OCI-LY7 (cell line): ENCODE results near the gene ANKS1B. TPM values are rescaled to one million over a fixed set of nuclear protein-coding genes. Genes with fewer than 3 reads are reported as not detected.

Experiments
- BruUV-seq: library from RNA; stranded (reverse); fragments of 400-500 nt; replicated peaks from 2 replicates; lab custom pipeline; 2021; lab: Mats Ljungman, UMichigan
- CTCF ChIA-PET: fragments of 300-600 bp; sonication (Branson Sonifier 250); formaldehyde crosslinking; loops from one replicate; lab custom pipeline; 2022; ENCODE audit warnings: antibody characterized with exemption; ENCODE audit not compliant: unreplicated experiment; lab: Charles Lee
- POLR2A ChIA-PET: fragments of 300-600 bp; sonication (Branson Sonifier 250); formaldehyde crosslinking; loops from one replicate; lab custom pipeline; 2022; ENCODE audit warnings: antibody characterized with exemption; lab: Charles Lee
- DNase-seq: peaks from one replicate; pipeline ENCODE4 v3.0.0-alpha.2; 2015; ENCODE audit warnings: low spot score
- H2AFZ ChIP-seq: fragments of 200-600 bp; sonication (generic), shearing (Covaris generic); 2 replicates; pipeline ENCODE4 v1.6.1; 2014; ENCODE audit warnings: mild to moderate bottlenecking, antibody characterized with exemption, low read length, moderate library complexity
- H3K27ac ChIP-seq: fragments of 200-600 bp; sonication (generic); 2 replicates; pipeline ENCODE4 v1.5.1; 2014; ENCODE audit warnings: mixed run types, low read depth, mild to moderate bottlenecking, moderate library complexity, low read length, inconsistent platforms; ENCODE audit not compliant: poor library complexity, severe bottlenecking
- H3K36me3 ChIP-seq: fragments of 200-600 bp; sonication (generic); 2 replicates; pipeline ENCODE4 v1.6.1; 2014; ENCODE audit warnings: mild to moderate bottlenecking, antibody characterized with exemption, low read length, moderate library complexity, mixed read lengths; ENCODE audit not compliant: insufficient read depth
- H3K4me1 ChIP-seq: fragments of 200-600 bp; sonication (generic); 2 replicates; pipeline ENCODE4 v1.5.1; 2014; ENCODE audit warnings: mild to moderate bottlenecking, low read length; ENCODE audit not compliant: insufficient read depth, poor library complexity, severe bottlenecking
- H3K4me2 ChIP-seq: fragments of 200-600 bp; sonication (generic); 2 replicates; pipeline ENCODE4 v1.6.1; 2014; ENCODE audit warnings: mild to moderate bottlenecking, low read length
- H3K4me3 ChIP-seq: fragments of 200-600 bp; sonication (generic); 2 replicates; pipeline ENCODE4 v1.5.1; 2014; ENCODE audit warnings: mild to moderate bottlenecking, low read depth, low read length; ENCODE audit not compliant: poor library complexity, severe bottlenecking
- H3K79me2 ChIP-seq: fragments of 200-600 bp; sonication (generic); 2 replicates; pipeline ENCODE4 v1.6.1; 2016; ENCODE audit warnings: low read depth, mild to moderate bottlenecking, low read length, moderate library complexity, mixed read lengths; ENCODE audit not compliant: insufficient read depth
- H3K9me2 ChIP-seq: fragments of 200-600 bp; sonication (generic); 2 replicates; pipeline ENCODE4 v1.6.1; 2016; ENCODE audit warnings: mild to moderate bottlenecking, low read length, mixed read lengths; ENCODE audit not compliant: insufficient read depth
- H3K9me3 ChIP-seq: fragments of 200-600 bp; sonication (generic); 2 replicates; pipeline ENCODE4 v1.6.1; 2014; ENCODE audit warnings: mild to moderate bottlenecking, mixed run types, low read length, mixed read lengths
- H4K20me1 ChIP-seq: fragments of 200-600 bp; sonication (generic); 2 replicates; pipeline ENCODE4 v1.6.1; 2014; ENCODE audit warnings: mild to moderate bottlenecking, antibody characterized with exemption, low read length, moderate library complexity, mixed read lengths; ENCODE audit not compliant: insufficient read depth
- EZH2phosphoT487 ChIP-seq: fragments of 200-600 bp; sonication (generic); IDR thresholded peaks from 2 replicates; pipeline ENCODE4 v1.6.1; 2018; ENCODE audit warnings: low read depth, borderline replicate concordance, mild to moderate bottlenecking, mixed run types, antibody characterized with exemption, low read length, moderate library complexity, mixed read lengths
- intact Hi-C: fragments of 100-400 bp; cut with micrococcal nuclease; formaldehyde crosslinking; loops from one replicate; pipeline ENCODE4 v1.10.0; 2022; ENCODE audit not compliant: unreplicated experiment
- total RNA-seq, 2 experiments: library from RNA; depleted of rRNA in 1 of 2; stranded (reverse); fragments of >200 nt in 1 of 2; shearing (Covaris generic) in 1 of 2; gene quantifications; 2 replicates each; pipeline ENCODE4 v1.2.3, GENCODE V29; 2014 to 2022
- TF ChIP-seq, protein P1 (sequence below): fragments of 200-600 bp; sonication (generic); conservative IDR thresholded peaks from 2 replicates; pipeline ENCODE4 v1.5.1; 2014; ENCODE audit warnings: mild to moderate bottlenecking, antibody characterized with exemption, low read length, moderate library complexity, mixed read lengths

The ANKS1B gene
- total RNA-seq, 2 experiments from 2014 or later, result 2.9 to 6.0 TPM

- H3K4me3 ChIP-seq, result no peak overlapping the region
- no peaks in the 10 kb centered on the region for H3K4me1 ChIP-seq
- no peak for DNase-seq
- H3K9me2 ChIP-seq, result no peaks in the 10 kb centered on the region
- CTCF ChIA-PET, result no interaction called here
- no peaks in the 10 kb centered on the region for H3K79me2 ChIP-seq
- intact Hi-C loops, result no loop called here
- no peaks in the 10 kb centered on the region for H4K20me1 ChIP-seq
- no peak overlapping the region for H3K27ac ChIP-seq
- H2AFZ ChIP-seq, result no peak overlapping the region
- H3K36me3 ChIP-seq, result no peaks in the 10 kb centered on the region
- no TSS peak for BruUV-seq
- H3K4me2 ChIP-seq, result no peak overlapping the region
- no peaks in the 10 kb centered on the region for H3K9me3 ChIP-seq
- no peak for TF ChIP-seq EZH2phosphoT487
- TF ChIP-seq, protein P1, sequence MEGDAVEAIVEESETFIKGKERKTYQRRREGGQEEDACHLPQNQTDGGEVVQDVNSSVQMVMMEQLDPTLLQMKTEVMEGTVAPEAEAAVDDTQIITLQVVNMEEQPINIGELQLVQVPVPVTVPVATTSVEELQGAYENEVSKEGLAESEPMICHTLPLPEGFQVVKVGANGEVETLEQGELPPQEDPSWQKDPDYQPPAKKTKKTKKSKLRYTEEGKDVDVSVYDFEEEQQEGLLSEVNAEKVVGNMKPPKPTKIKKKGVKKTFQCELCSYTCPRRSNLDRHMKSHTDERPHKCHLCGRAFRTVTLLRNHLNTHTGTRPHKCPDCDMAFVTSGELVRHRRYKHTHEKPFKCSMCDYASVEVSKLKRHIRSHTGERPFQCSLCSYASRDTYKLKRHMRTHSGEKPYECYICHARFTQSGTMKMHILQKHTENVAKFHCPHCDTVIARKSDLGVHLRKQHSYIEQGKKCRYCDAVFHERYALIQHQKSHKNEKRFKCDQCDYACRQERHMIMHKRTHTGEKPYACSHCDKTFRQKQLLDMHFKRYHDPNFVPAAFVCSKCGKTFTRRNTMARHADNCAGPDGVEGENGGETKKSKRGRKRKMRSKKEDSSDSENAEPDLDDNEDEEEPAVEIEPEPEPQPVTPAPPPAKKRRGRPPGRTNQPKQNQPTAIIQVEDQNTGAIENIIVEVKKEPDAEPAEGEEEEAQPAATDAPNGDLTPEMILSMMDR, result no peak
- POLR2A ChIA-PET, result interaction anchor here (0.7 kb wide), 1 partner anchor 44 kb away, joined by 4 read pairs; no protein-coding TSS in a partner anchor
Measured at GRCh38 chr12:99959549-99960170, 25.1 kb downstream of the ANKS1B start.

- H3K27ac ChIP-seq, result no peak overlapping the region
- no peaks in the 10 kb centered on the region for H3K4me1 ChIP-seq
- H3K9me2 ChIP-seq, result no peaks in the 10 kb centered on the region
- no peak overlapping the region for H3K4me2 ChIP-seq
- TF ChIP-seq EZH2phosphoT487, result no peak
- TF ChIP-seq, protein P1, result no peak
- H2AFZ ChIP-seq, result no peak overlapping the region
- H3K9me3 ChIP-seq, result no peaks in the 10 kb centered on the region
- ChIA-PET CTCF (no interaction called here), POLR2A (no interaction called here)
- H3K4me3 ChIP-seq, result no peak overlapping the region
- BruUV-seq, result no TSS peak
- H3K79me2 ChIP-seq, result no peaks in the 10 kb centered on the region
- H4K20me1 ChIP-seq, result no peaks in the 10 kb centered on the region
- no peak for DNase-seq
- no peaks in the 10 kb centered on the region for H3K36me3 ChIP-seq
- intact Hi-C loops, result no loop called here
Measured at GRCh38 chr12:99957866-99958466, 26.8 kb downstream of the ANKS1B start.

- BruUV-seq, result no TSS peak
- ChIA-PET POLR2A (no interaction called here), CTCF (no interaction called here)
- intact Hi-C loops, result no loop called here
- TF ChIP-seq EZH2phosphoT487, result no peak
- TF ChIP-seq, protein P1, result no peak
- no peak for DNase-seq
- no peak overlapping the region for H3K4me3 ChIP-seq
- no peaks in the 10 kb centered on the region for H4K20me1 ChIP-seq
- no peaks in the 10 kb centered on the region for H3K36me3 ChIP-seq
- no peaks in the 10 kb centered on the region for H3K9me2 ChIP-seq
- no peaks in the 10 kb centered on the region for H3K9me3 ChIP-seq
- no peak overlapping the region for H2AFZ ChIP-seq
- H3K4me2 ChIP-seq, result no peak overlapping the region
- no peak overlapping the region for H3K27ac ChIP-seq
- no peaks in the 10 kb centered on the region for H3K4me1 ChIP-seq
- H3K79me2 ChIP-seq, result no peaks in the 10 kb centered on the region
Measured at GRCh38 chr12:99954724-99955123, 30.0 kb downstream of the ANKS1B start.
